ENCODE results near the gene DDC. TPM values are rescaled to one million over a fixed set of nuclear protein-coding genes. Genes with fewer than 3 reads are reported as not detected.

Gene DDC
- total RNA-seq, 1 experiment from 2014 or later = not detected

GRCh38 chr7:50534690-50535290, 30.4 kb downstream of the DDC start (continued):
- peak in 2 of 3 experiments; percentile 32 to 41; a peak in 4 of 6 replicates for TF ChIP-seq CTCF (IDR thresholded peaks at IDR 0.05 in 2 of 3, conservative IDR thresholded peaks at IDR 0.05 in 1 of 3; ENCODE audit: borderline replicate concordance in 1 of 3, insufficient read depth in 1 of 3, low read depth in 2 of 3, low read length in 2 of 3)
- peak; percentile 62; the same call in 1 of the 2 replicates for TF ChIP-seq CEBPB (IDR thresholded peaks at IDR 0.05; ENCODE audit: low read depth)
- TF ChIP-seq FOSL1 (IDR thresholded peaks at IDR 0.05; ENCODE audit: low read depth) = peak; percentile 99
- TF ChIP-seq MAX (IDR thresholded peaks at IDR 0.05) = peak; percentile 60; the same call in 1 of the 2 replicates
- TF ChIP-seq ZFX (IDR thresholded peaks at IDR 0.05) = no peak
- no peak for TF ChIP-seq ZBTB33 (IDR thresholded peaks at IDR 0.05; ENCODE audit: extremely low read depth, insufficient replicate concordance, low read length)
- peak; percentile 85 for TF ChIP-seq SP1 (IDR thresholded peaks at IDR 0.05; ENCODE audit: low read depth)

GRCh38 chr7:50533866-50534265, 31.3 kb downstream of the DDC start:
- no peak for DNase-seq (ENCODE audit: low read depth, low spot score)
- Histone ChIP-seq H3K4me1 (ENCODE audit: control insufficient read depth in 1 of 2, insufficient read depth in 2 of 2, low read length in 2 of 2) (peaks cover 33 to 50% of the 10 kb centered on the region in 2 experiments), H3K4me2 (ENCODE audit: low read length) (peak overlapping the region; percentile 90), H3K79me2 (ENCODE audit: insufficient read depth, low read length) (no peaks in the 10 kb centered on the region), H2AFZ (ENCODE audit: low read depth, low read length, poor library complexity, severe bottlenecking) (no peak overlapping the region), H3K27ac (ENCODE audit: low read depth, low read length) (0 out of 2 replicates have a peak overlapping the region, but pooled peaks have one; percentile 25), H3K36me3 (ENCODE audit: control insufficient read depth in 1 of 2, insufficient read depth in 2 of 2, low read length in 2 of 2) (no peaks in the 10 kb centered on the region), H3K4me3 (replicated peaks in 1 of 2; ENCODE audit: low read depth in 1 of 2, low read length in 2 of 2) (no peak overlapping the region), H4K20me1 (ENCODE audit: insufficient read depth) (no peaks in the 10 kb centered on the region), H3K27me3 (ENCODE audit: insufficient read depth, low read length) (no peaks in the 10 kb centered on the region), H3K9me2 (ENCODE audit: insufficient read depth) (no peaks in the 10 kb centered on the region), H3K9me3 (ENCODE audit: control insufficient read depth in 1 of 2, insufficient read depth in 1 of 2, low read depth in 1 of 2, low read length in 2 of 2) (no peaks in the 10 kb centered on the region), H3K9ac (ENCODE audit: low read length) (0 out of 2 replicates have a peak overlapping the region, but pooled peaks have one; percentile 56)
- ChIA-PET RAD21 (ENCODE audit: low non-redundant PET in 1 of 2, low total read pairs in 2 of 2, uncharacterized antibody in 2 of 2, unreplicated experiment in 2 of 2) (no interaction called here), POLR2A (no interaction called here), CTCF (no interaction called here)
- BruUV-seq (replicated peaks) = no TSS peak
- no peak for ATAC-seq
- intact Hi-C loops (cut with micrococcal nuclease) = loop anchor here (5.0 kb wide), 1 partner anchor 87 kb away; no protein-coding TSS in a partner anchor
- TF ChIP-seq REST (IDR thresholded peaks at IDR 0.05; ENCODE audit: low read depth) (no peak), ATF3 (IDR thresholded peaks at IDR 0.05) (no peak), POLR2AphosphoS5 (IDR thresholded peaks at IDR 0.05; ENCODE audit: low read depth, low read length) (no peak), EGR1 (IDR thresholded peaks at IDR 0.05; ENCODE audit: low read depth) (no peak), ZBTB33 (IDR thresholded peaks at IDR 0.05; ENCODE audit: extremely low read depth, insufficient replicate concordance, low read length) (no peak), ELF1 (IDR thresholded peaks at IDR 0.05; ENCODE audit: borderline replicate concordance, low read depth) (no peak), CBX3 (IDR thresholded peaks at IDR 0.05; ENCODE audit: low read depth) (no peak)

All from HCT116 (cell line).